A673 (cell line): ENCODE data around the gene SLC4A2. TPM values are rescaled to one million over a fixed set of nuclear protein-coding genes. Genes with fewer than 3 reads are reported as not detected.

Experiments
- BruUV-seq: library from RNA; stranded (reverse); fragments of 400-500 nt; replicated peaks from 2 replicates; lab custom pipeline; 2021; lab: Mats Ljungman, UMichigan
- CTCF ChIA-PET: fragments of 300-600 bp; sonication (Branson Sonifier 250); formaldehyde crosslinking; loops from one replicate; lab custom pipeline; 2022; ENCODE audit warnings: antibody characterized with exemption; lab: Charles Lee
- POLR2A ChIA-PET: fragments of 300-600 bp; sonication (Branson Sonifier 250); formaldehyde crosslinking; loops from one replicate; lab custom pipeline; 2022; ENCODE audit warnings: antibody characterized with exemption; ENCODE audit not compliant: low non-redundant PET; lab: Charles Lee
- DNase-seq: peaks from one replicate; pipeline ENCODE4 v3.0.0-alpha.2; 2015; ENCODE audit warnings: low spot score
- H3K27ac ChIP-seq: fragments of 200-600 bp; sonication (generic); 2 replicates; pipeline ENCODE4 v1.5.1; 2016; ENCODE audit warnings: mixed run types, low read depth, mild to moderate bottlenecking, mixed read lengths, antibody characterized with exemption, low read length; ENCODE audit not compliant: poor library complexity, severe bottlenecking
- H3K27me3 ChIP-seq: fragments of 200-600 bp; sonication (generic); replicated peaks from 2 replicates; pipeline ENCODE4 v1.6.1; 2017; ENCODE audit warnings: mixed run types, low read depth, mild to moderate bottlenecking, mixed read lengths, antibody characterized with exemption, low read length; ENCODE audit not compliant: insufficient read depth, poor library complexity
- H3K36me3 ChIP-seq: fragments of 200-600 bp; sonication (generic); 2 replicates; pipeline ENCODE4 v1.6.1; 2016; ENCODE audit warnings: mixed run types, mild to moderate bottlenecking, mixed read lengths, antibody characterized with exemption, low read length; ENCODE audit not compliant: insufficient read depth, poor library complexity, severe bottlenecking
- H3K4me1 ChIP-seq: fragments of 200-600 bp; sonication (generic); 2 replicates; pipeline ENCODE4 v1.6.1; 2017; ENCODE audit warnings: mixed run types, mild to moderate bottlenecking, mixed read lengths, antibody characterized with exemption, low read length; ENCODE audit not compliant: insufficient read depth, poor library complexity, severe bottlenecking
- H3K4me3 ChIP-seq: fragments of 200-600 bp; sonication (generic); 2 replicates; pipeline ENCODE4 v1.5.1; 2016; ENCODE audit warnings: low read depth, mixed run types, mild to moderate bottlenecking, mixed read lengths, low read length; ENCODE audit not compliant: poor library complexity, severe bottlenecking
- H3K9me3 ChIP-seq: fragments of 200-600 bp; sonication (generic); 2 replicates; pipeline ENCODE4 v1.6.1; 2016; ENCODE audit warnings: mixed run types, low read depth, mild to moderate bottlenecking, mixed read lengths, antibody characterized with exemption, low read length; ENCODE audit not compliant: poor library complexity, severe bottlenecking
- EZH2 ChIP-seq: fragments of 200-600 bp; sonication (generic); IDR thresholded peaks from 2 replicates; pipeline ENCODE4 v1.6.1; 2017; ENCODE audit warnings: borderline replicate concordance, low read depth, mild to moderate bottlenecking, mixed read lengths, antibody characterized with exemption, low read length; ENCODE audit not compliant: poor library complexity, severe bottlenecking
- intact Hi-C: fragments of 100-400 bp; cut with micrococcal nuclease; formaldehyde crosslinking; loops from one replicate; pipeline ENCODE4 v1.10.0; 2022; ENCODE audit not compliant: unreplicated experiment
- total RNA-seq: library from RNA; stranded (reverse); gene quantifications from 2 replicates; pipeline ENCODE4 v1.2.3, GENCODE V29; 2021
- TF ChIP-seq, protein P1 (sequence below): fragments of 300-800, 200-600 bp; sonication (generic); conservative IDR thresholded peaks from 2 replicates; pipeline ENCODE4 v1.5.1; 2017; ENCODE audit warnings: low read depth, mild to moderate bottlenecking, antibody characterized with exemption, low read length, moderate library complexity, mixed read lengths

SLC4A2 gene
- total RNA-seq, 1 experiment from 2014 or later, result 222 TPM

- Histone ChIP-seq H3K4me3 (peak overlapping the region; percentile 23), H3K27ac (no peak overlapping the region), H3K9me3 (no peaks in the 10 kb centered on the region), H3K36me3 (no peaks in the 10 kb centered on the region), H3K4me1 (peaks cover 25% of the 10 kb centered on the region), H3K27me3 (no peaks in the 10 kb centered on the region)
- TF ChIP-seq, protein P1, sequence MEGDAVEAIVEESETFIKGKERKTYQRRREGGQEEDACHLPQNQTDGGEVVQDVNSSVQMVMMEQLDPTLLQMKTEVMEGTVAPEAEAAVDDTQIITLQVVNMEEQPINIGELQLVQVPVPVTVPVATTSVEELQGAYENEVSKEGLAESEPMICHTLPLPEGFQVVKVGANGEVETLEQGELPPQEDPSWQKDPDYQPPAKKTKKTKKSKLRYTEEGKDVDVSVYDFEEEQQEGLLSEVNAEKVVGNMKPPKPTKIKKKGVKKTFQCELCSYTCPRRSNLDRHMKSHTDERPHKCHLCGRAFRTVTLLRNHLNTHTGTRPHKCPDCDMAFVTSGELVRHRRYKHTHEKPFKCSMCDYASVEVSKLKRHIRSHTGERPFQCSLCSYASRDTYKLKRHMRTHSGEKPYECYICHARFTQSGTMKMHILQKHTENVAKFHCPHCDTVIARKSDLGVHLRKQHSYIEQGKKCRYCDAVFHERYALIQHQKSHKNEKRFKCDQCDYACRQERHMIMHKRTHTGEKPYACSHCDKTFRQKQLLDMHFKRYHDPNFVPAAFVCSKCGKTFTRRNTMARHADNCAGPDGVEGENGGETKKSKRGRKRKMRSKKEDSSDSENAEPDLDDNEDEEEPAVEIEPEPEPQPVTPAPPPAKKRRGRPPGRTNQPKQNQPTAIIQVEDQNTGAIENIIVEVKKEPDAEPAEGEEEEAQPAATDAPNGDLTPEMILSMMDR, result peak; percentile 26; the same call in 1 of the 2 replicates
- no peak for TF ChIP-seq EZH2
- intact Hi-C loops, result loop anchor here (2.0 to 5.0 kb wide), 2 partner anchors 51 to 98 kb away; no protein-coding TSS in a partner anchor
- CTCF ChIA-PET, result interaction anchor here (0.6 kb wide), 3 partner anchors 13 to 51 kb away, joined by 3 to 6 read pairs (median 3); no protein-coding TSS in a partner anchor
- DNase-seq, result peak; percentile 84
- POLR2A ChIA-PET, result no interaction called here
- no TSS peak for BruUV-seq
These were observed 45.5 kb upstream of the SLC4A2 start for GRCh38 chr7:151013733-151014497.

DNA sequence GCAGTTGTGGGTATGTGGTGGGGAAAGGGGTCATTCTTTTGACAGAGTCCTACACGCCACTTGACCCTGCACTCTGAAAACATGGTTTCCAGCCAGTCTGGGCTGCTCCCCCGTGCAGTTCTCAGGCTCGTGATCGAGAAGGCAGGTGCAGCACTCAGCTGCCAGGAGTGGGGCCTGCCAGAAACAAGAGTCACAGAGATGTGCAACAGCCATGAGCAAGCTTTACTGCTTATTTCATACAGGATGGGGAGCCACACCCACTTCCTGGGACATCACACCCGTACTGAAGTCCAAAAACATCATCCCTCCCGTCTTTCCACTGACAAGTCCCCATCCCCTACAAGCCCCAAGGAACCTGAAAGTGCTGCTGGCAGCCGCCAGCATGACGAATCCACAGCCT, 44.4 kb upstream of the SLC4A2 start:
- DNase-seq, result no peak
- TF ChIP-seq, protein P1, result no peak
- no peak for TF ChIP-seq EZH2
- H3K27ac ChIP-seq, result no peak overlapping the region
- H3K36me3 ChIP-seq, result no peaks in the 10 kb centered on the region
- H3K9me3 ChIP-seq, result no peaks in the 10 kb centered on the region
- POLR2A ChIA-PET, result no interaction called here
- peaks cover 28% of the 10 kb centered on the region for H3K4me1 ChIP-seq
- intact Hi-C loops, result loop anchor here (5.0 kb wide), 1 partner anchor 97 kb away; no protein-coding TSS in a partner anchor
- H3K27me3 ChIP-seq, result peaks cover 6% of the 10 kb centered on the region
- CTCF ChIA-PET, result no interaction called here
- BruUV-seq, result no TSS peak
- H3K4me3 ChIP-seq, result no peak overlapping the region

DNA sequence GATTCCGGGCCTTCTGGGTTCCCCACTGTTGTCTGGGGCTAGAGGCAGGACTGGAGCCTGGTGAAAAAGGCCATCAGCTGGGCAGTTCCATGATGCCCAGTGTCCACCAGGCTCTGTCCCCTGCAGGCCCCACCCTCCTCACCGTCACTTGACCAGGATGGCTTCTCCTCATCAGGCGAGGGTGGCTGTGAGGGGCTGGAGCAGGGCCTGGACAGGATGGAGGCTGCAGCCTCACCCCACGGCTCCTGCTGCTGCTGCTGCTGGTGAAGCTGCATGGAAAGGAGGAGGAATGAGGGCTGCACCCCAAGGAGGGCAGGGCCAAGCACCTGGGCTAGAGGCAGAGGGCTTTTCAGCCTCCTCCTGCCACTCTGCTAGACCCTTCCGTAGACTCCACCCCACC, 43.4 kb upstream of the SLC4A2 start:
- TF ChIP-seq, protein P1, result no peak
- TF ChIP-seq EZH2, result no peak
- intact Hi-C loops, result no loop called here
- POLR2A ChIA-PET, result no interaction called here
- no peak for DNase-seq
- Histone ChIP-seq H3K4me3 (no peak overlapping the region), H3K36me3 (no peaks in the 10 kb centered on the region), H3K27me3 (peaks cover 6% of the 10 kb centered on the region), H3K9me3 (no peaks in the 10 kb centered on the region), H3K4me1 (peaks cover 28% of the 10 kb centered on the region), H3K27ac (no peak overlapping the region)
- CTCF ChIA-PET, result no interaction called here
- BruUV-seq, result no TSS peak
